ENCODE data around the gene RNF213.

GRCh38 chr17:80363518-80364090, 103.0 kb downstream of the RNF213 start:
- no peak for TF ChIP-seq CTCF (IDR thresholded peaks at IDR 0.05; ENCODE audit: low read depth, low read length)
- TF ChIP-seq EZH2phosphoT487 (IDR thresholded peaks at IDR 0.05; ENCODE audit: low read depth) = no peak

Measured in OCI-LY3 (cell line).